HK-2 (cell line): ENCODE results near the gene KMT2E.
"Not testable (repeated sequence)": the region's sequence is repeated elsewhere in the genome, so short reads cannot be mapped to it uniquely, and the experiment has no call there.

Source experiments
- DNase-seq: peaks from one replicate; pipeline ENCODE4 v3.0.0-alpha.2; 2018; ENCODE audit not compliant: unreplicated experiment

KMT2E gene

DNA sequence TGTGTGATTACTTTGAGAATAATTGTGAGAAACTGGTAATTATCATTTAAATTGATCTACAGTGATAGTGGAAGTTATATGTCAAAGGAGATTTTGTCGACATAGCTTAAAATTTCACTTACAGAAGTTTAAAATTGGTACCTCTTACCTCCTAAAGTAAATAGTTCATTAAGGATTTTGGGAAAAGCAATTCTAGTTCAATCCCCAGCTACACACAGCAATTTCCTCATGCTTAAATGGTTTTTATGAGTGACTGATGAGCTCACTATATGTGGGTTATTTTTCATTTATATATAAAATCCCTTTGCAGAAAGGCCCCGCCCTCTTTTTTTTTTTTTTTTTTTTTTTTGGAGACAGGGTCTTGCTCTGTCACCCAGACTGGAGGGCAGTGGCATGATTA is 12.7 kb downstream of the KMT2E start:
- no peak for DNase-seq

GRCh38 chr7:105027176-105027853 is 13.3 kb downstream of the KMT2E start:
- no peak for DNase-seq

- no peak for DNase-seq
Measured at GRCh38 chr7:105028004-105028403, 14.0 kb downstream of the KMT2E start.

DNA sequence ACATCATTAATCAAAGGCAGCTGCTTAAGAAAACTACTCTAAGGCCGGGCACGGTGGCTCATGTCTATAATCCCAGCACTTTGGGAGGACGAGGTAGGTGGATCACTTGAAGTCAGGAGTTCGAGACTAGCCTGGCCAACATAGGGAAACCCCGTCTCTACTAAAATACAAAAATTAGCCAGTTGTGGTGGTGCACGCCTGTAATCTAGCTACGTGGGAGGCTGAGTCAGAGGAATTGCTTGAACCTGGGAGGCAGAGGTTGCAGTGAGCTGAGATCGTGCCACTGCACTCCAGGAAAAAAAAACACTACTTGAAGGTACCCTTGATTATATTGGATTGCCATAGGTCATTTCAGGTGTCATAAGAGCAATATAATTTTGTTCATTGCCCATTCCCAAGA is 14.9 kb downstream of the KMT2E start:
- DNase-seq: not testable (repeated sequence)

DNA sequence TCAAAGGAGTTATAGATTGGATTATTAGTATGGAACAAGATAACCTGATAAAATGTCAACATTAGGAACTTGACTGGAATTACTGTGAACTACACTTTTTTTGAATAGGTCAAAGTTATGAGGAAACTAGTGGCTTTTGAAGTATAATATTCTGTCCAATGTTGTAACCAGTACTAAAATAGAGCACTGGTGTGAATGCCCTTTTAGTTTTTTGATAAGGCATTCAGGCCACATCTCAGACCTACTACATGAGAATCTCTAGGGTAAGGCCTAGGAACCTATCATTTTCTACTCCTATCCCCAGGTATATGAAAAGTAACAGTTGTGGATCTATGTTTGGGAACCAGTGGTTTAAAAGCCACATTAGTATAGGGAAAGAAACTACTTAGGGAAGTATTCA is 16.4 kb downstream of the KMT2E start:
- no peak for DNase-seq

DNA sequence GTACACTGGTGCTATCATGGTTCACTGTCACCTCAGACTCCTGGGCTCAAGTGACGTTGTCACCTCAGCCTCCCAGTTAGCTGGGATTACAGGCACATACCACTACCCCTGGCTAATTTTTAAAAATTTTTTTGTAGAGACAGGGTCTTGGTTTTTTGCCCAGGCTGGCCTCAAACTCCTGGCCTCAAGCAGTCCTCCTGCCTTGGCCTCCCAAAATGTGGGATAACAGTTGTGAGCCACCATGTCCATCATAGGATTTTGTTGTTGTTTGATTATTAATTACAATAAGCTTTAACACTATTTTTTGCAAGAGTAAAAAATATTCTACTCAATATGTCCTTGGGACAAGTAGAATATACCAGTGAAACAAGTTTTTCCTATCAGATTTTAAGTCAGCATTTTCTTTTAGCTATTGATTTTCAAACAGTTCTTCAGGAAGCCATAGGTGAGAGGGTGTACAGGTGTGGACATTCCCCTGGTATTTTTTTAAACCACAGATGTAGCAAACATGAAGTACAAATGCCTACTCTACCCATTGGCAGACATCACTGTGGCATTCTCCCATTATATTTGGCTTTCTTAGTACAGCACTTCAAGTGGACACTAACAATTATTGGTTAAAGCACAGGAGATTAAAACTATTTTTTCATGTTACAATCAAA is 18.7 kb downstream of the KMT2E start:
- DNase-seq: no peak

GRCh38 chr7:105035349-105035748 is 21.3 kb downstream of the KMT2E start:
- DNase-seq: no peak

GRCh38 chr7:105036217-105037168 is 22.5 kb downstream of the KMT2E start:
- DNase-seq: no peak

DNA sequence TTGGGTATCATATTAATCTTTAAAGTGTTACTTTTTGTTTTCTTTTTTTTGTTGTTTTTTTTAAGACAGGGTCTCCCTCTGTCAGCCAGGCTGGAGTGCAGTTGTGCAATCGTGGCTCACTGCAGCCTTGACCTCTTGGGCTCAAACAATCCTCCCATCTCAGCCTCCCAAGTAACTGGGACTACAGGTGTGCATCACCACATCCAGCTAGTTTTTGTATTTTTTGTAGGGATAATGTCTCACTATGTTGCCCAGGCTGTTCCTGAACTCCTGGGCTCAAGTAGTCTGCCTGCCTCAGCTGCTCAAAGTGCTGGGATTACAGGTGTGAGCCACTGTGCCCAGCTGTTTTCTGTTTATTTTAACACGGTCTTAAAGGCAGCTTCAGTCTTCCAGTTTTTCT is 23.3 kb downstream of the KMT2E start:
- no peak for DNase-seq

- DNase-seq: no peak
Measured at GRCh38 chr7:105044449-105045070, 30.6 kb downstream of the KMT2E start.

- DNase-seq: no peak
Measured at GRCh38 chr7:105046414-105046813, 32.4 kb downstream of the KMT2E start.

DNA sequence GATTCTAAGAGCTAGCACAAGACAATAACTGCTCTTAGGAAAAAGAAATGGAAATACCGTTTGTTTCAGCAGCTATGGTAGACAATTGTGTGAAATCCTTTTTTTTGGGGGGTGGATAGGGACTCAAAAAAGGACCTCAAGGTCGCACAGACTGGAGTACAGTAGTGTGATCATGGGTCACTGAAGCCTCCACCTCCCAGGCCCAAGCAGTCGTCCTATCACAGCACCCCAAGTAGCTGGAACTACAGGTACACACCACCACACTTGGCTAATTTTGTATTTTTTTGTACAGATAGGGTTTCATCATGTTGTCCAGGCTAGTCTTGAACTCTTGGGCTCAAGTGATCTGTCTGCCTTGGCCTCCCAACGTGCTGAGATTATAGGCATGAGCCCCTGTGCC is 33.9 kb downstream of the KMT2E start:
- no peak for DNase-seq

DNA sequence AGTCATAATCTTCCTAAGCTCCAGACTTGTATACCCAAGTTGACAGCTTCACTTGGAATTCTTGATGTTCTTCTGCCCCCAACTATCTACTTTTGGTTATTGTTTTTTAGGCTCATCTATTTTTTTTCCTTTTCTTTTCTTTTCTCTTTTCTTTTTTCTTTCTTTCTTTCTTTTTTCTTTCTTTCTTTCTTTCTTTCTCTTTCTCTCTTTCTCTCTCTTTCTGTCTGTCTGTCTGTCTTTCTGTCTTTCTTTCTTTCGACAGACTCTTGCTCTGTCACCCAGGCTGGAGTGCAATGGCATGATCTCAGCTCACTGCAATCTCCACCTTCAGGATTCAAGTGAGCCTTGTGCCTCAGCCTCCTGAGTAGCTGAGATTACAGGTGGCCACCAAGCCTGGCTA is 36.5 kb downstream of the KMT2E start:
- no peak for DNase-seq

DNA sequence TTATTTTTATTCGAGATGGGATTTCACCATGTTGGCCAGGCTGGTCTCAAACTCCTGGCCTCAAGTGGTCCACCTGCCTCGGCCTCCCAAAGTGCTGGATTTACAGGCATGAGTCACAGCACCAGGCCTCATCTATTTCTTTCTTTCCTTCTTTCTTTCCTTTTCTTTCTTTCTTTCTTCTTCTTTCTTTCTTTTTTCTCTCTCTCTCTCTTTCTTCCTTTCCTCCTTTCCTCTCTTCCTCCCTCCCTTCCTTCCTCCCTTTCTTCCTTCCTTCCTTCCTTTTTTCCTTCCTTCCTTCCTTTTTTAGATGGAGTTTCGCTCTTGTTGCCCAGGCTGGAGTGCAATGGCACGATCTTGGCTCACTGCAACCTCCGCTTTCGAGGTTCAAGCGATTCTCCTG is 36.9 kb downstream of the KMT2E start:
- DNase-seq: not testable (repeated sequence)

- DNase-seq: no peak
Measured at GRCh38 chr7:105055084-105055483, 41.1 kb downstream of the KMT2E start.

DNA sequence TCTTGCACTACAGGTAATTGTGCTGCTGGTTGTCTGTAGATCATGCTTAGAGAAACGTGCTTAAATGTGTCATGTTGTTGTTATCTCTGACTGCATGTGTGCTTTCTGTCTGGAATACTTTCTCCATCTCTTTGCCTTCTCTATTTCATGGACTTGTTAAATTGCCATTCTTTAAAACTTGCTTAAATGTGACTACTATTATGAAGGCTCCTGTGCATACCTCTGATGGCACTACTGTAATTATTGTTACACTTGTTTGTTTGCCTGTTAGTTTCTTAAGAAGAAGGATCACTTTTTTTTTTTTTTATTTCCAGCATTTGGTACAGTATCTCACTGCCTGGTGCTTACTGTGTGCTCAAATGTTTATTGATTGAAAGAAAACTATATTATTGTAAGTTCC is 41.6 kb downstream of the KMT2E start:
- DNase-seq: no peak

DNA sequence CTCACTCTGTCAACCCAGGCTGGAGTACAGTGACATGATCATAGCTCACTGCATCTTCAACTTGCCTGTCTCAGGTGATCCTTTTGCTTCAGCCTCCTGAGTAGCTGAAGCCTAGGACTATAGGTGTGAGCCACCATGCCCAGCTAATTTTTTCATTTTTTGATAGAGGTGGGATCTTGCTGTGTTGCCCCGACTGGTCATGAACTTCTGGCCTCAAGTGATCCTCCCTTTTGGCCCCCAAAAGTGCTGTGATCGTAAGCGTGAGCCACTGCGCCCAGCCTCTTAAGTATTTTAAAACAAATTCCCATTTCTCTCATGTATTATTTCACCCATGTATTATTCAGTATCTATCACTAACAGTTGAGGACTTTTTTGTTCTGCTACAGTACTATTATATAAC is 43.5 kb downstream of the KMT2E start:
- no peak for DNase-seq

- no peak for DNase-seq
Measured at GRCh38 chr7:105060437-105060836, 46.4 kb downstream of the KMT2E start.

DNA sequence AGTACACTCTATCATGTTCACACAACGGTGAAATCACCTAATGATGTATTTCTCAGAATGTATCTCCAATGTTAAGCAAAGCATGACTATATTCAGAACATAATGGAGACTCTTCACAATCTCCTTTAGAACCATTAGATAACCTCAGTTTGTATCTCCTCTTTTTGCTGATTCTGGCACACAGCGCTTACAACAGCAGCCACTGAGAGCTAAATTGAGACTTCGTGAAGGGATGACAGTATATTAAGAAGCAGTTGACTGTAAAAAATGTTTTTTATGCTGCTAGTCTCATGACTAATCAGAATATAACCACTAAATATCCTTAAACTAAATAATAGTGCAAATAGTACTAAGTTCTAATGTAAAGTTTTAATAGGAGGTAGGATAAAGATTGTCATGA is 46.9 kb downstream of the KMT2E start:
- no peak for DNase-seq

DNA sequence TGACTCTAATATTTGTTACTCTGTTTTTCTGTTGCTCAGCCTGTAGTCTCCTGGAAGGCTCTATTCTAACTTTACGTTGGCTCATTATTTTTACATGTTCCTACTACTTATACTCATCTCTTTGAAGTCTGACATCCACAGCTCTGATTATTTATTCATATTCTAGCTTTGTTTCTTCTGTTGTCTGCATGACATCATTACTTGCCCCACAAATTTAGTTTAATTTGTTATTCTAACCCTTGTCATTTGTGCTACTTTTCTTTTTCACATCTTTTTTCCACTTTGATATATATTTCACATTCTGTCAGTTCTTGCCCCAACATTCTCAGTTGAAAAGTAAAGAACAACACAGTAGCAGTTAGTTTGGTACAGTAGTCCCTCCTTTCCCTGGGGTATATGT is 51.1 kb downstream of the KMT2E start:
- DNase-seq: no peak

- DNase-seq: no peak
Measured at GRCh38 chr7:105067691-105068090, 53.7 kb downstream of the KMT2E start.

- DNase-seq: no peak
Measured at GRCh38 chr7:105068886-105069285, 54.9 kb downstream of the KMT2E start.
